ENCODE measurements around the gene SIMC1. TPM values are rescaled to one million over a fixed set of nuclear protein-coding genes. Genes with fewer than 3 reads are reported as not detected.
"Not testable (repeated sequence)": the region's sequence is repeated elsewhere in the genome, so short reads cannot be mapped to it uniquely, and the experiment has no call there.

Gene SIMC1
- total RNA-seq, 1 donor from 2014 or later, result 4.7 TPM

DNA sequence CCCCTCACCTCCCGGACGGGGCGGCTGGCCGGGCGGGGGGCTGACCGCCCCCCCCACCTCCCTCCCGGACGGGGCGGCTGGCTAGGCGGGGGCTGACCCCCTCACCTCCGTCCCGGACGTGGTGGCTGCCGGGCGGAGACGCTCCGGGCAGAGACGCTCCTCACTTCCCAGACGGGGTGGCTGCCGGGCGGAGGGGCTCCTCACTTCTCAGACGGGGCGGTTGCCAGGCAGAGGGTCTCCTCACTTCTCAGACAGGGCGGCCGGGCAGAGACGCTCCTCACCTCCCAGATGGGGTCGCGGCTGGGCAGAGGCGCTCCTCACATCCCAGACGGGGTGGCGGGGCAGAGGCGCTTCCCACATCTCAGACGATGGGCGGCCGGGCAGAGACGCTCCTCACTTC lies 13.9 kb downstream of the SIMC1 start:
- H3K4me3 ChIP-seq; intact Hi-C loops (cut with micrococcal nuclease); H3K36me3 ChIP-seq; H3K27ac ChIP-seq (replicated peaks); H3K4me1 ChIP-seq; H3K9me3 ChIP-seq (replicated peaks); H3K27me3 ChIP-seq (ENCODE audit: low read depth); DNase-seq: not testable (repeated sequence)

GRCh38 chr5:176253370-176254065 lies 15.3 kb downstream of the SIMC1 start:
- H3K36me3 ChIP-seq; H3K27ac ChIP-seq (replicated peaks); intact Hi-C loops (cut with micrococcal nuclease): not testable (repeated sequence)

GRCh38 chr5:176254066-176254393 lies 15.8 kb downstream of the SIMC1 start:
- DNase-seq; H3K36me3 ChIP-seq; H3K4me3 ChIP-seq; H3K4me1 ChIP-seq; intact Hi-C loops (cut with micrococcal nuclease); H3K9me3 ChIP-seq (replicated peaks); H3K27ac ChIP-seq (replicated peaks); H3K27me3 ChIP-seq (ENCODE audit: low read depth): not testable (repeated sequence)

More at GRCh38 chr5:176253370-176254065, 15.3 kb downstream of the SIMC1 start:
- not testable (repeated sequence) for H3K9me3 ChIP-seq (replicated peaks); H3K4me1 ChIP-seq; H3K4me3 ChIP-seq; DNase-seq; H3K27me3 ChIP-seq (ENCODE audit: low read depth)

GRCh38 chr5:176257871-176258505 lies 19.8 kb downstream of the SIMC1 start:
- intact Hi-C loops (cut with micrococcal nuclease); H3K27me3 ChIP-seq (ENCODE audit: low read depth); DNase-seq; H3K27ac ChIP-seq (replicated peaks); H3K4me3 ChIP-seq; H3K9me3 ChIP-seq (replicated peaks); H3K4me1 ChIP-seq; H3K36me3 ChIP-seq: not testable (repeated sequence)

- H3K9me3 ChIP-seq (replicated peaks); DNase-seq; H3K4me1 ChIP-seq; H3K27me3 ChIP-seq (ENCODE audit: low read depth); H3K36me3 ChIP-seq; H3K4me3 ChIP-seq; intact Hi-C loops (cut with micrococcal nuclease); H3K27ac ChIP-seq (replicated peaks): not testable (repeated sequence)
Measured at GRCh38 chr5:176260682-176261081, 22.5 kb downstream of the SIMC1 start.

DNA sequence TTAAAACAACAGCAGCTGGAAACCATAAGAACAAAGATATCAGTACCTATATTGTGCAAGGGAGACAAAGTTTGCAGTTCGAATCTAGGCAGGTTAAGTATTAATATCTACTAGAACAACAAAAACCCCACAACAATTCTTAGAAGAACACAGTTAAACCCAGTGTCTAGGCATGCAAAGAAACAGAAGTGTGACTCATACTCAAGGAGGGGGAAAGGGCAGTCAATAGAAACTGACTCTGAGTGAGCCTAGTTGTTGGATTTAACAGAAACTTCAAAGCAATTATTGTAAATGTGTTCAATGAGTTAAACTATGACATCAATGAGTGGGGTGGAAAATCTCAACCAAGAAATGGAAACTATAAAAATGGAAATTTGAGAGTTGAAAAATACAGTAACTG lies 28.2 kb downstream of the SIMC1 start:
- H3K4me3 ChIP-seq; H3K4me1 ChIP-seq; DNase-seq; H3K27ac ChIP-seq (replicated peaks); H3K36me3 ChIP-seq; H3K27me3 ChIP-seq (ENCODE audit: low read depth); H3K9me3 ChIP-seq (replicated peaks); intact Hi-C loops (cut with micrococcal nuclease): not testable (repeated sequence)

GRCh38 chr5:176289018-176289417 lies 50.8 kb downstream of the SIMC1 start:
- H3K4me1 ChIP-seq; intact Hi-C loops (cut with micrococcal nuclease); DNase-seq; H3K9me3 ChIP-seq (replicated peaks); H3K27ac ChIP-seq (replicated peaks); H3K4me3 ChIP-seq; H3K27me3 ChIP-seq (ENCODE audit: low read depth); H3K36me3 ChIP-seq: not testable (repeated sequence)

GRCh38 chr5:176290057-176290840 lies 52.0 kb downstream of the SIMC1 start:
- DNase-seq; H3K36me3 ChIP-seq; intact Hi-C loops (cut with micrococcal nuclease); H3K27ac ChIP-seq (replicated peaks); H3K4me3 ChIP-seq; H3K9me3 ChIP-seq (replicated peaks); H3K4me1 ChIP-seq; H3K27me3 ChIP-seq (ENCODE audit: low read depth): not testable (repeated sequence)

DNA sequence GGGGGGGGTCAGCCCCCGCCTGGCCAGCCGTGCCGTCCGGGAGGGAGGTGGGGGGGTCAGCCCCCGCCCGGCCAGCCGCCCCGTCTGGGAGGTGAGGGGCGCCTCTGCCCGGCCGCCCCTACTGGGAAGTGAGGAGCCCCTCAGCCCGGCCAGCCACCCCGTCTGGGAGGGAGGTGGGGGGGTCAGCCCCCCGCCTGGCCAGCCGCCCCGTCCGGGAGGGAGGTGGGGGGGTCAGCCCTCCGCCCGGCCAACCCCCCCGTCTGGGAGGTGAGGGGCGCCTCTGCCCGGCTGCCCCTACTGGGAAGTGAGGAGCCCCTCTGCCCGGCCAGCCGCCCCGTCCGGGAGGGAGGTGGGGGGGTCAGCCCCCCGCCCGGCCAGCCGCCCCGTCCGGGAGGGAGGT lies 67.1 kb downstream of the SIMC1 start:
- H3K36me3 ChIP-seq, result peaks cover 22% of the 10 kb centered on the region
- H3K27ac ChIP-seq (replicated peaks); intact Hi-C loops (cut with micrococcal nuclease): not testable (repeated sequence)

More for the DNA sequence above, 67.1 kb downstream of the SIMC1 start:
- not testable (repeated sequence) for H3K9me3 ChIP-seq (replicated peaks); H3K27me3 ChIP-seq (ENCODE audit: low read depth); DNase-seq; H3K4me1 ChIP-seq; H3K4me3 ChIP-seq

Measured in left ventricle myocardium inferior (tissue), 1 donor.